GM18507 (cell line): Measurements from ENCODE around the gene CDYL2.

Experiments used
- DNase-seq: peaks from one replicate; pipeline ENCODE4 v3.0.0; 2011; ENCODE audit warnings: low read depth; ENCODE audit not compliant: insufficient read length; ENCODE audit errors: extremely low spot score
- FAIRE-seq: peaks from 2 replicates; lab custom pipeline; 2011; peaks lifted over from hg19 to GRCh38; lab: Jason Lieb, UNC

The CDYL2 gene

DNA sequence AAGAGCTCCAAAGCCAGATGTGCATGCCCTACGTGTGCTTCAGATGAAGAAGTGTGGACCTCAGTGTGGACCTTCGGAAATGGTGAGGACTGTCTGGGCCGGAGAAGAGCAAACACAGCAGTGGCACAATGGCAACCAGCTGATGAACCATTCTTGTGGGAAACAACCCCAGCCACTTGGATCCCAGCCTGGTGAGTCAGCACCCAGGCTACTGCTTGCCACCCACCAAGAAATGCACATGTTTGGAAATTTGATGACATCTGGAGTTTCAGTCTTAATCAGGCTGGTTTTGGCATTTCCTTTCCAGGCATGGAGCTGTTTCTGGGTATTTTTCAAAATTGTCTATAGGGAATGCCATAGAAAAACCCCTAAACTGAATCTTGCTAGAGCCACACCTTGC, 220.9 kb downstream of the CDYL2 start:
- FAIRE-seq (peak; percentile 70), DNase-seq (no peak)

DNA sequence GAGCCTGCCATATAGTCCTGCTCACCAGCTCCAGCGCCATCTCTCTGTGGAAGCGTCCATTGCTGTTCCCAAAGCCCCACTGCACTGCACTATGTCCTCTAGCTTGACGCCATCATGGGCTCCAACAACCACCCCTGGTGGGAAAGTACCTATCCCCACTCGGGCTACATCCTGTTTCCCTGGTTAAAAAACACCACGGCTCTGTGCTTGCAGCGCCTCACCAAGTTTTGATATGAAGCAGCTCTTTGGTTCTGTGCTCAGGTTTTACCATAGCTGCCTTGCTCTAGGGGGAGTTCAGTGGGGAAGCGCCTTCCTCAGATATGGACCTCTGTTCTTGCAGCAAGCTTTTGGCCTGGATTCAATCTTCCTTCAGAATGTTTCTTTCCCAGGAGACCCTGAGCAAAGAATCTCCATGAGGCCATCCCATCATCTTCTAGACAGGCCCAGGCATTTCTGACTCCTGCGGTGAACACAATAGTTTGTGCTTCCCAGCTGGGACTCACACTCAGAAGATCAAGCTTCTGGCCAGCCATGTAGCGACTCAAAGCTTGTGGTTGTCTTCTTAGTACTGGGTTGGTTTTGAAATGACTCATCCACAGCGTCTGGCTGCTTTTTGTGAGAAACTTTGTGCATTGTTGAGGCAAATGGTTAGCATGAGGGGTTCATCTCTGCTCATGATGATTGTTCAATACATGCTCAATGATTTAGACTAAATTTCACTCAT, 224.1 kb downstream of the CDYL2 start:
- DNase-seq = peak; percentile 56
- peak; percentile 98 for FAIRE-seq

DNA sequence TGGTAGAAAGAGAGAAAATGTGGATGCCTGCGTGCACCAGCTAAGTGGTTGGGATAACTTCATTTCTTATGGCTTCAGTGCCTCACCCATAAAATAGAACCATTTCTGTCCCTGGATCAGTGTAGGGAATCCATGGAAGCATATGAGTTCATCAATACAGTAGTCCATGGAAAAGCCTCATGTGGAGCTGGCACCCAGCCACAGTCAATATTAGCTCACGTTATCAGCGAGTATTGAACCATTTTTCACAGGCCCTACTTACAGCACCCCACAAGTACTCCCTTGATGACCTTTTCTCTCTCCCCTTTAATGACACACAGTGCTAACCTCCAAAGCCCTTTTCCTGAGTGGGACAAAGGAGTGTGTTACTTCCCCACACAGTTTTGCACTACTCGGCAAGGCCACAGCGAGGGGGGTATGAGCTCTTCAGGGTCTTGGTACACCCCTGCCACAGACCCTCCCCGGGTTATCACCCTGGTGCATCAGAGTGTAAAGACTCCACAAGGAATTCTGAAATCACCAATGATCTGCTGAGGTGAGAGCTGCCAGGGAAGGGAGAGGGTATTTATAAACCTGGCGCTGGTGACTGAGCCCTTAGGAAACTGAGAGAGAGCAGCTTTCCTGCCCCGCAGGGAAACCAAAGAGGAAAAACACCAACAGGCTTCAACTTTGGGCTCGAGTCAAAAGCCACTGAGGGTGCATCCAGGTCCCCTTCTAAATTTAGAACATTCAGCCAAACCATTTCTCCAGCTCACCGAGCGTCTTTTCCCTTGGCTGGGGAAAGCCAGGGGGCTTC, 226.7 kb downstream of the CDYL2 start:
- no peak for DNase-seq
- no peak for FAIRE-seq

DNA sequence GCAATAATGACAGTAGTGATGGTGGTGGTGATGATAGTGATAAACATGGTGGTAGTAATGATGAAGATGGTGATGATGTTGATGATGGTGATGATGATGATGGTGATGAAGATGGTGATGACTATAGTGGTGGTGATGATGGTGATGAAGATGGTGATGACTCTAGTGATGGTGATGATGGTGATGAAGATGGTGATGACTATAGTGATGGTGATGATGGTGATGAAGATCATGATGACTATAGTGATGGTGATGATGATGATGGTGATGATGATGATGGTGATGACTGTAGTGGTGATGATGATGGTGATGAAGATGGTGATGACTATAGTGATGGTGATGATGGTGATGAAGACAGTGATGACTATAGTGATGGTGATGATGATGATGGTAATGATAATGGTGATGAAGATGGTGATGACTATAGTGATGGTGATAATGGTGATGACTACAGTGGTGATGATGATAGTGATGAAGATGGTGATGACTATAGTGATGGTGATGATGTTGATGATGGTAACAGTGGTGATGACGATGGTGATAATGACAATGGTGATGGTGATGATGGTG, 228.0 kb downstream of the CDYL2 start:
- DNase-seq (no peak), FAIRE-seq (no peak)

DNA sequence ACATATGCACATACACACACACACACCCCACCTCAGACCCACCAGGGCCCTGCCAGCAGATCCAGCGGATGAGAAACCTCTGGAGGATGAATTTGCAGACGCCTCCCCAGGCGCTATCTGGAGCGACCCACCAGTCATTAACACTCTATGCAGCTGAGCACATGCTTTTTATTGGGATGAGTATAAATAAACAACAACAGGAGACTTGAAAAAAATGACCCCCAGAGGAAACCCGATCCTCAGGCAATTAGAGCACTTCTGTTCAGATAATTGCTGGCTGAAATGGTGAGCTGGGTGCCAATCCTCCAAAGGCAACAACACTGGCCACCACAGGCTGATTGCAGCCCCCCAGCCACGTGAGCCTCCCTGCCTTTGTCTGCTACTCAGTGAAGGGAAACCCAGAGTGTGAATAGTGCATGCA, 230.7 kb downstream of the CDYL2 start:
- FAIRE-seq (no peak), DNase-seq (no peak)

DNA sequence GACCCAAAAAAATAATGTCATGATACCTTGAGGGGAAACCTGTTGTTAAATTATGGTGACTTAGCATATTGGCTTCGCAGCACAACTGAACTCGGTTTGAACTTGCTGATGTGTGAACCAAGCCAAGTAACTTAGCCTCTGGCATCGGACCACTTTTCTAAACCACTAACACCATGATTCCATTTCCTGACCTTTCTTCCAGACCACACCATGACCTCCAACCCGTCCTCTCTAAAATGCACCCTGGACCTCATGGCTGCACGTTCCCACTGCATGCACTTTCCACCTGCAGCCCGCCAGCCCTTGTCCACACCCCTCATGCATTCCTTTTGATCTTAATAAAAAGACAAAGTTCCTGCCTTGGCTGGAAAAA, 234.3 kb downstream of the CDYL2 start:
- DNase-seq (no peak), FAIRE-seq (no peak)

DNA sequence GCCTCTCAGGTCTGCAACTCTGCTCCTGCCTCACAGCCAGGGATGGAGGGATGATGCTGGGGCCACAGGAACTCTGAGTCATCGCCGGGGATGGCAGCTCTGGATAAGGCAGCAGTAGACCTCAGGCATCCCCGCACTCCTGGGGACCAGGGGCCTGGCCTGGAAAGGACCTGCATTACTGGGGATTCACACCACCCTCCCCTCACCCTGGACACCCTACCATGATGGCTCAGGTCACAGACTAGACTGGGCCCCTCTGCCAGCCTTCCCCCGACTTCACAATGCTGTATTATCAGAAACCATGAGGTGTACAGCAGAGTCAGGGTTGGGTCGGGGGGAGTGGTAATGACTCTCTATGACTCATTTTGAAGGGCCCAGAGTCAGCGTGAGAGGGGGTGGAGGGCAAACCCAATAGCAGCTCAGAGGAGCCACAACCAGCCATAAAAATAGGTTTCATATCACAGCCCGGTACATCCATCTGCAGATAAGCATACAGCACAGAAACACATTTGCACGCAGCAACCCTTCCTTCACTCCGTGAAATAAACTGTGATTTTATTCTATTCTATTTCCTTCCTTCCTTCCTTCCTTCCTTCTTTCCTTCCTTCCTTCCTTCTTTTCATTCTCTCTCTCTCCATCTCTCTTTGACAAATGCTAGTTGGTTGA, 234.8 kb downstream of the CDYL2 start:
- peak; percentile 15 for FAIRE-seq
- no peak for DNase-seq

DNA sequence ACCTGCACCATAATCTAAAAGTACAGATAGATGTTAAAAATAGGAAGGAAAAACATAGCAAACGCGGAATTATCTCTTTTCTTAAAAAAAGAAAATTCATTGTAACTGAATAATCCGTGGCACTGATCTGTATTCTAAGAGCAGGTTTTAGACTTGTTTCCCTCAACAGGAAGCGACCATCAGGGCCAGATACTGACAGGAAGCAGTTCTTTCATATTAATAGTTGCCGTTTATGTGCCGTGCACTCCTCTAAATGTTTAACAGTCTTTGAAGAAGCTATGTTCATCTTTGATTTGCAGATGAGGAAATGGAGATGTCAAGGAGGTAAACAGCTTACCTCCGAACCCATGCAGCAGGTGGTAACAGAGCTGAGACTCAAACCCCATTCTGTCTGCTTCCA, 240.0 kb downstream of the CDYL2 start:
- FAIRE-seq (no peak), DNase-seq (no peak)

DNA sequence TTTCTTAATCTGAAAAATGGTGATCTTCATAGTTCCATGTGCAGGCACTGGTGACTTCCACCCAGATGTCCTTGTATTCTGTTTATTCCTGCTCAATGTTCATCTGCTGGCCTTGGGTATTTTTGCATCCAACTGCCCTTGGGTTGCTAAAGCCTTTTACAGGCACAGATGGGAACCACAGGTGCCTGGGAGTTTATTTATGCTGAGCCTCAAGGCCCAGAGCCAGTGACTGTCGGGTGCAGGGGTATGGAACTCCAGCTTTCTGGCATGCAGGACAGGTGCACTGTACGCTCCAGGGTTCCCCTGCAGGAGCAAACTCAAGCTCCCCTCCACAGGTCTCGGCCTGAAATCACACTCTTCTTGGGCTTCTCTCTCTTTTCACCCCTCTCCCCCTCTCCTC, 241.3 kb downstream of the CDYL2 start:
- FAIRE-seq = no peak
- no peak for DNase-seq

DNA sequence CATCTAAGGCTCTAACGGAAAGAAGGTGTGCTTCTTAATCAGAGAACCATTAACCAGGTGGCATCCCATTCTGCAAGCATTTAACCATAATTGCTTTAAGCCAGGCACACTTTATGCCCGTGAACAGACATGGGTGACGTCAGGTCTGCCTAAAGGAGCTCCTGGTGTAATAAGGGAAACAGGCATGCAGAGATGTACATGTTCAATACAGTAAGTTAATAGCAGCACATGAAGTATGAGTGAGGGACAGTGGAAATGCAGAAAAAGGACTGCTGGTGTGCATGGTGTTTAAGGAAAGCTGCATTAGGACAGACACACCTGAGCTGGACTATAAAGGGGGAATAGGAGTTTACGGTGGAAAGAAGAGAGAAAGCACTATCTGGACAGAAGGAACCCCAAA, 245.0 kb downstream of the CDYL2 start:
- no peak for FAIRE-seq

DNA sequence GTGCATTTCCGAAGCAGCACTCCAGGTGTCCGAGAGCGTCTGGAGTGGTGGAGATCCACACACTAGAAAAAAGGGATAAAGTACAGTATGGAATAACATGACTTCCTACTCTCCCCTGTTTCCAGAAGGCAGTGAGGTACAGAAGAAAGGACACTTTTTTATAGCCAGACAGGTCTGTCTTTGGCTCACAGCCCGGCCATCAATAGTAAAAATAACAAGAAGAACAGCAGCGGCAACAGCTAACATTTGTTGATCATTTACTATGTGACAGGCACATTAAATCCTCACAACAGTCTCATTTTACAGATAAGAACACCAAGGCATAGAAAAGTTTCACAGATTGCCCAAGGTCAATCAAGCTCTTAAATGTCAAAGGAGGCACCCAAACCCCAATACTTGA, 247.4 kb downstream of the CDYL2 start:
- DNase-seq (no peak), FAIRE-seq (no peak)

More for the DNA sequence above, 245.0 kb downstream of the CDYL2 start:
- no peak for DNase-seq

DNA sequence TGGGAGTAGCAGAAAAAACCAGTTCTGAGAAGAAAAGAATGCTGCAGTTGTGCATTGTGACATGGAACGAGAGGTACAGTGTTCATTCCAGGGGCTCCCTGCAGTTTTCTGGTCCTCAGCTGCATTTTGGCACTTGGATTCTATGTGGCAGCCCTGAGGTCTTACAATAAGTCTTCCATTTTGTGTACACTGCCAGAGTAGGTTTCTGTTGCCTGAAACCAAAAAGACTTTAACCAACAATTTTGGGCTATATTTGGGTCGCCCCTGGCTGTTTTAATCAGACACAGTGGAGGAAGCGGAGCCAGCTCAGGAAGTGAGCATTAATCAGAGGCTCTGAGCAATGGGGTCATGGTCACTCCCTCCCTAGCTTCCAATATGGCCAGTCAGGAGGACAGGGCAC, 247.9 kb downstream of the CDYL2 start:
- DNase-seq (no peak), FAIRE-seq (no peak)

DNA sequence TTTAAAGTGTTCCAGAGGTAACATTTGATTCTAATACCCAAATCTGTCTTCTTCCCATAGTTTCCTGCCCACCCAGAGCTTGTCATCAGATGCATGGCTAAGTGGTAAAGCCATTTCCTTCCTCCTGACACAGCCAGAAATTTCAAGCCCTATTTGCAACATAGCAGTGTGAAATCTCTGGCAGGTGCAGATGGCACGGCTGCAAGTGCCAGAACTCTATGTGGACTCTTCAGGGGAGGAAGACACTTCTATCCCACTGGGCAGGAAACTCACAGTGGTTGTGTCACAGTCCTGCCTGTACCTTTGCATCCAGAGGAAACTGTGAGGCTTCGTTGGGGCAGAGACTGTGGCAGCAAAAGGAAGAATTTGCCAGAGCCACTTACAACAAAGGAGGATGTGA, 250.4 kb downstream of the CDYL2 start:
- no peak for DNase-seq
- no peak for FAIRE-seq

DNA sequence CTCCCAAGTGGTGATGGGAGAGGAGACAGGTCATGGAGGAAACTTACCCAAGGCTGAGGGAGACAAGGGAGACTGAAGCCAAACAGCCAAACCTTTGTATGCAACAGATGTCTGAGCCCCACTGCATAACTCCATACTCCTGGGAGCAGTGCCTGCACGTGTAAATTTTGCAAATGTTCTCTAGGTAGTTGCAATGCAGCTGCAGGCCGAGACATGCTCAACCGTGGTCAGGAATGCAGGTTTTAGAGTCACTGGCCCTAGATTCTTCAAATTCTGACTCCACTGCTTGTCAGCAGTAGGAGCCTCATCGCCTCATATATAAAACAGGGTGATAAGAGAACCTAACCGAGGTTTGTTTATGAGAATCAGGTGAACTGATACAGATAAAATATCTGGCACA, 252.1 kb downstream of the CDYL2 start:
- no peak for DNase-seq
- no peak for FAIRE-seq
